ENCODE measurements around the gene PDZD2. TPM values are rescaled to one million over a fixed set of nuclear protein-coding genes. Genes with fewer than 3 reads are reported as not detected.

PDZD2 gene
- total RNA-seq, 1 donor, result 0.36 TPM

GRCh38 chr5:31692561-31693221, 53.8 kb downstream of the PDZD2 start:
- no peak for TF ChIP-seq CTCF (IDR thresholded peaks at IDR 0.05; ENCODE audit: extremely low read depth, low read depth, low read length)
- H3K4me2 ChIP-seq (ENCODE audit: insufficient read depth, low read length), result no peak overlapping the region
- peak; percentile 80 for DNase-seq (ENCODE audit: insufficient read length, low spot score, missing footprints)
- no peaks in the 10 kb centered on the region for H4K20me1 ChIP-seq (ENCODE audit: insufficient read depth, low read length)
- no peaks in the 10 kb centered on the region for H3K9me3 ChIP-seq (ENCODE audit: low read depth, low read length)
- no peaks in the 10 kb centered on the region for H3K4me1 ChIP-seq (ENCODE audit: insufficient read depth, low read length)
- H3K4me3 ChIP-seq (ENCODE audit: insufficient read depth, low read length), result no peak overlapping the region
- H3K27ac ChIP-seq (ENCODE audit: low read depth, low read length), result no peak overlapping the region
- no peaks in the 10 kb centered on the region for H3K36me3 ChIP-seq (ENCODE audit: insufficient read depth, low read length)
- no peaks in the 10 kb centered on the region for H3K27me3 ChIP-seq (ENCODE audit: insufficient read depth, low read length)
- H2AFZ ChIP-seq (ENCODE audit: low read length), result no peak overlapping the region
- no peaks in the 10 kb centered on the region for H3K79me2 ChIP-seq (ENCODE audit: insufficient read depth, low read length)

- DNase-seq (ENCODE audit: insufficient read length, low spot score, missing footprints), result no peak
- H3K4me2 ChIP-seq (ENCODE audit: insufficient read depth, low read length), result no peak overlapping the region
- H3K27ac ChIP-seq (ENCODE audit: low read depth, low read length), result no peak overlapping the region
- no peaks in the 10 kb centered on the region for H3K9me3 ChIP-seq (ENCODE audit: low read depth, low read length)
- H3K4me3 ChIP-seq (ENCODE audit: insufficient read depth, low read length), result no peak overlapping the region
- no peaks in the 10 kb centered on the region for H4K20me1 ChIP-seq (ENCODE audit: insufficient read depth, low read length)
- H3K4me1 ChIP-seq (ENCODE audit: insufficient read depth, low read length), result no peaks in the 10 kb centered on the region
- no peak overlapping the region for H2AFZ ChIP-seq (ENCODE audit: low read length)
- no peaks in the 10 kb centered on the region for H3K36me3 ChIP-seq (ENCODE audit: insufficient read depth, low read length)
- peaks cover 8% of the 10 kb centered on the region for H3K27me3 ChIP-seq (ENCODE audit: insufficient read depth, low read length)
- TF ChIP-seq CTCF (IDR thresholded peaks at IDR 0.05; ENCODE audit: extremely low read depth, low read depth, low read length), result no peak
- H3K79me2 ChIP-seq (ENCODE audit: insufficient read depth, low read length), result no peaks in the 10 kb centered on the region
Observed at GRCh38 chr5:31698673-31699072, 59.7 kb downstream of the PDZD2 start.

- Histone ChIP-seq H3K4me2 (ENCODE audit: insufficient read depth, low read length) (no peak overlapping the region), H2AFZ (ENCODE audit: low read length) (no peak overlapping the region), H3K4me3 (ENCODE audit: insufficient read depth, low read length) (no peak overlapping the region), H3K4me1 (ENCODE audit: insufficient read depth, low read length) (no peaks in the 10 kb centered on the region), H3K79me2 (ENCODE audit: insufficient read depth, low read length) (no peaks in the 10 kb centered on the region), H3K27ac (ENCODE audit: low read depth, low read length) (no peak overlapping the region), H3K36me3 (ENCODE audit: insufficient read depth, low read length) (no peaks in the 10 kb centered on the region), H3K27me3 (ENCODE audit: insufficient read depth, low read length) (peaks cover 8% of the 10 kb centered on the region), H3K9me3 (ENCODE audit: low read depth, low read length) (no peaks in the 10 kb centered on the region), H4K20me1 (ENCODE audit: insufficient read depth, low read length) (no peaks in the 10 kb centered on the region)
- no peak for TF ChIP-seq CTCF (IDR thresholded peaks at IDR 0.05; ENCODE audit: extremely low read depth, low read depth, low read length)
- DNase-seq (ENCODE audit: insufficient read length, low spot score, missing footprints), result no peak
Observed at GRCh38 chr5:31701642-31702299, 62.8 kb downstream of the PDZD2 start.

- no peak for TF ChIP-seq CTCF (IDR thresholded peaks at IDR 0.05; ENCODE audit: extremely low read depth, low read depth, low read length)
- Histone ChIP-seq H3K27ac (ENCODE audit: low read depth, low read length) (no peak overlapping the region), H3K4me2 (ENCODE audit: insufficient read depth, low read length) (no peak overlapping the region), H3K4me1 (ENCODE audit: insufficient read depth, low read length) (no peaks in the 10 kb centered on the region), H3K9me3 (ENCODE audit: low read depth, low read length) (no peaks in the 10 kb centered on the region), H4K20me1 (ENCODE audit: insufficient read depth, low read length) (no peaks in the 10 kb centered on the region), H2AFZ (ENCODE audit: low read length) (no peak overlapping the region), H3K36me3 (ENCODE audit: insufficient read depth, low read length) (no peaks in the 10 kb centered on the region), H3K4me3 (ENCODE audit: insufficient read depth, low read length) (no peak overlapping the region), H3K27me3 (ENCODE audit: insufficient read depth, low read length) (peaks cover 8% of the 10 kb centered on the region), H3K79me2 (ENCODE audit: insufficient read depth, low read length) (no peaks in the 10 kb centered on the region)
- DNase-seq (ENCODE audit: insufficient read length, low spot score, missing footprints), result no peak
Observed at GRCh38 chr5:31702712-31703111, 63.8 kb downstream of the PDZD2 start.
